SK-N-SH treated with all-trans-retinoic acid at 6 μM for 48 hours (cell line): ENCODE data around the gene CCT6B.

Source experiments
- ATAC-seq: fragments of 200-7000 bp; cut with Tn5 transposase; 3 replicates; pipeline ENCODE4 v1.9.1; 2020; ENCODE audit warnings: mild to moderate bottlenecking, moderate library complexity
- ARNTL ChIP-seq: fragments of 450-650 bp; formaldehyde crosslinking; IDR thresholded peaks from 2 replicates; pipeline ENCODE4 v1.5.0; 2020; ENCODE audit warnings: low read depth, mild to moderate bottlenecking, moderate library complexity, borderline replicate concordance
- BACH2 ChIP-seq: fragments of 250-450 bp; sonication (Bioruptor Pico); IDR thresholded peaks from 2 replicates; pipeline ENCODE4 v1.9.0; 2021; ENCODE audit warnings: mild to moderate bottlenecking, borderline replicate concordance
- CREB5 ChIP-seq: fragments of 250-450 bp; sonication (Bioruptor Pico); IDR thresholded peaks from 2 replicates; pipeline ENCODE4 v1.5.1; 2020; ENCODE audit warnings: low read depth, mild to moderate bottlenecking, moderate library complexity
- CSRNP3 ChIP-seq: fragments of 250-450 bp; sonication (Bioruptor Pico); IDR thresholded peaks from 2 replicates; pipeline ENCODE4 v1.5.1; 2021; ENCODE audit warnings: mild to moderate bottlenecking, moderate library complexity
- GLIS3 ChIP-seq: fragments of 250-450 bp; sonication (Bioruptor Pico); IDR thresholded peaks from 2 replicates; pipeline ENCODE4 v1.5.0; 2020; ENCODE audit warnings: mild to moderate bottlenecking, moderate library complexity
- ISL1 ChIP-seq: fragments of 250-450 bp; sonication (Bioruptor Pico); IDR thresholded peaks from 2 replicates; pipeline ENCODE4 v2.1.2; 2022; ENCODE audit warnings: mild to moderate bottlenecking, moderate library complexity
- OSR1 ChIP-seq: fragments of 250-450 bp; sonication (Bioruptor Pico); IDR thresholded peaks from 2 replicates; pipeline ENCODE4 v1.8.0; 2022; ENCODE audit warnings: moderate library complexity, mild to moderate bottlenecking, inconsistent platforms
- PATZ1 ChIP-seq: fragments of 250-450 bp; sonication (Bioruptor Pico); IDR thresholded peaks from 2 replicates; pipeline ENCODE4 v1.8.0; 2020; ENCODE audit warnings: mild to moderate bottlenecking, moderate library complexity, borderline replicate concordance
- POU6F1 ChIP-seq: fragments of 250-450 bp; sonication (Bioruptor Pico); IDR thresholded peaks from 2 replicates; pipeline ENCODE4 v1.8.0; 2021; ENCODE audit warnings: low read depth, mild to moderate bottlenecking, moderate library complexity, borderline replicate concordance
- PPARA ChIP-seq: fragments of 250-450 bp; sonication (Bioruptor Pico); IDR thresholded peaks from 2 replicates; pipeline ENCODE4 v1.5.0; 2020; ENCODE audit warnings: mild to moderate bottlenecking, borderline replicate concordance
- RARB ChIP-seq: fragments of 250-450 bp; sonication (Bioruptor Pico); IDR thresholded peaks from 2 replicates; pipeline ENCODE4 v1.8.0; 2021; ENCODE audit warnings: mild to moderate bottlenecking, moderate library complexity
- SNAI2 ChIP-seq: fragments of 250-450 bp; sonication (Bioruptor Pico); IDR thresholded peaks from 2 replicates; pipeline ENCODE4 v1.5.0; 2020; ENCODE audit warnings: mild to moderate bottlenecking, moderate library complexity
- TCF4 ChIP-seq: fragments of 250-450 bp; sonication (Bioruptor Pico); IDR thresholded peaks from 2 replicates; pipeline ENCODE4 v1.8.0; 2021; ENCODE audit warnings: mild to moderate bottlenecking, moderate library complexity, borderline replicate concordance
- TOX ChIP-seq: fragments of 250-450 bp; sonication (Bioruptor Pico); IDR thresholded peaks from 2 replicates; pipeline ENCODE4 v1.8.0; 2021; ENCODE audit warnings: mild to moderate bottlenecking, moderate library complexity, borderline replicate concordance
- TSHZ2 ChIP-seq: fragments of 250-450 bp; sonication (Bioruptor Pico); IDR thresholded peaks from 2 replicates; pipeline ENCODE4 v1.5.0; 2020; ENCODE audit warnings: mild to moderate bottlenecking, moderate library complexity
- ZC3H10 ChIP-seq: fragments of 250-450 bp; sonication (Bioruptor Pico); IDR thresholded peaks from 2 replicates; pipeline ENCODE4 v1.5.1; 2021; ENCODE audit warnings: mild to moderate bottlenecking, moderate library complexity
- ZFP3 ChIP-seq: fragments of 250-450 bp; sonication (Bioruptor Pico); IDR thresholded peaks from 2 replicates; pipeline ENCODE4 v1.5.0; 2020; ENCODE audit warnings: mild to moderate bottlenecking, moderate library complexity
- ZFP30 ChIP-seq: fragments of 450-650 bp; formaldehyde crosslinking; IDR thresholded peaks from 2 replicates; pipeline ENCODE4 v1.5.0; 2022; ENCODE audit warnings: mild to moderate bottlenecking, moderate library complexity
- ZNF565 ChIP-seq: fragments of 450-650 bp; formaldehyde crosslinking; conservative IDR thresholded peaks from 2 replicates; pipeline ENCODE4 v1.5.0; 2020; ENCODE audit warnings: low read depth, mild to moderate bottlenecking, moderate library complexity
- ZNF70 ChIP-seq: fragments of 450-650 bp; formaldehyde crosslinking; IDR thresholded peaks from 2 replicates; pipeline ENCODE4 v1.5.0; 2020; ENCODE audit warnings: mild to moderate bottlenecking, moderate library complexity
- ZNF8 ChIP-seq: fragments of 450-650 bp; formaldehyde crosslinking; IDR thresholded peaks from 2 replicates; pipeline ENCODE4 v1.5.0; 2020; ENCODE audit warnings: mild to moderate bottlenecking, moderate library complexity

CCT6B gene

GRCh38 chr17:34996422-34997285, 35.4 kb upstream of the CCT6B start:
- no peak; the same call in 2 of the 3 replicates for ATAC-seq
- no peak for TF ChIP-seq BACH2 (CRISPR knock-in tag)
- no peak for TF ChIP-seq OSR1 (CRISPR knock-in tag)
- TF ChIP-seq SNAI2, result no peak
- TF ChIP-seq TCF4 (CRISPR knock-in tag), result no peak
- no peak for TF ChIP-seq ZFP30
- no peak for TF ChIP-seq PPARA
- no peak for TF ChIP-seq TOX (CRISPR knock-in tag)
- TF ChIP-seq ZC3H10 (CRISPR knock-in tag), result no peak
- TF ChIP-seq ZNF70, result no peak

GRCh38 chr17:34993031-34993430, 31.8 kb upstream of the CCT6B start:
- no peak for ATAC-seq
- TF ChIP-seq ARNTL (no peak), ISL1 (no peak), TSHZ2 (CRISPR knock-in tag) (no peak), ZFP30 (no peak), CSRNP3 (no peak), SNAI2 (no peak), TCF4 (CRISPR knock-in tag) (no peak)

GRCh38 chr17:34991606-34992005, 30.3 kb upstream of the CCT6B start:
- ATAC-seq, result no peak
- TF ChIP-seq ISL1, result no peak
- TF ChIP-seq TCF4 (CRISPR knock-in tag), result no peak

- TF ChIP-seq ZNF565, result no peak
- TF ChIP-seq CREB5 (CRISPR knock-in tag), result no peak
- no peak for TF ChIP-seq ZNF8 (CRISPR knock-in tag)
- no peak for TF ChIP-seq ISL1
- no peak for TF ChIP-seq ARNTL
- TF ChIP-seq GLIS3 (CRISPR knock-in tag), result no peak
- TF ChIP-seq PPARA, result no peak
- no peak for TF ChIP-seq PATZ1 (CRISPR knock-in tag)
- no peak for TF ChIP-seq POU6F1 (CRISPR knock-in tag)
- TF ChIP-seq ZFP30, result no peak
- no peak for TF ChIP-seq RARB
- TF ChIP-seq OSR1 (CRISPR knock-in tag), result no peak
- no peak for TF ChIP-seq ZNF70
- no peak for TF ChIP-seq ZFP3
- no peak for TF ChIP-seq BACH2 (CRISPR knock-in tag)
- TF ChIP-seq, all 23 proteins: peak for 0
- ATAC-seq, result no peak
Measured at GRCh38 chr17:34990921-34991365, 29.7 kb upstream of the CCT6B start.
